GM19328 (cell line): ENCODE data around the gene WDR48.

Experiments used
- ATAC-seq: cut with Tn5 transposase; IDR thresholded peaks from one replicate; pipeline ENCODE4 v1.9.1; 2021; ENCODE audit warnings: mild to moderate bottlenecking, moderate library complexity; ENCODE audit not compliant: unreplicated experiment

Gene WDR48

GRCh38 chr3:39118931-39119660 is 67.3 kb downstream of the WDR48 start:
- no peak for ATAC-seq

- no peak for ATAC-seq
These were observed 69.8 kb downstream of the WDR48 start for GRCh38 chr3:39121621-39122020.

- ATAC-seq, result peak; percentile 74
These were observed 71.0 kb downstream of the WDR48 start for GRCh38 chr3:39122813-39123212.

- no peak for ATAC-seq
These were observed 73.3 kb downstream of the WDR48 start for GRCh38 chr3:39124876-39125840.

DNA sequence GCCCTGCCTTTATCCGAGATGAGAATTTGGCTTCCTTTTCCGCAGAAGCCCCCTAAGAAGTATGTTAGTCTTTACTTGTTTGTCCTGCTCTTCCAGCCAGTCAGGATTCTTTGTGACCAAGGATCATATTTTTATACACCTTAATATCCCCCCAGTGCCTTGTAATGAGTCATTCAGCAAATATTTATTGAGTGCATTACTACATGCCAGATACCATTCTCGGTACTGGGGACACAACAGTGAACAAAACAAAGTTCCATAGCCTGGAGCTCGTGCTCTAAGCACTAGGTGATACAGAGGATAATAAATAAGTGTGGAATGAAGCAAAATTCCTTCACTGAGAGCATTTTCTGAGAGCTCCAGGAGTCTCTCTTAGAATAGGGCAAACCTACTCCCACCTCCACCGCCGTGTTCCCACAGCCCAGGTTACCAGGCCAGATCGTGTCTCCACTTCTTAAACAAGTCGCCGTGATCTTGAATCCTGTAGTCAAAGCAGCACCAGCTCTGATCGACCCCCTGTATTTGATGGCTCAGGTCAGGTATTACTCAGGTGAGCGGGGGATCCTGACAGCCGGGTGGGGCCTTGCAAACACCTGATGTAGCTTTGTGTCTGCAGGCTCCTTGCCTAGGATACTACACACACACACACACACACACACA is 74.2 kb downstream of the WDR48 start:
- ATAC-seq, result no peak

DNA sequence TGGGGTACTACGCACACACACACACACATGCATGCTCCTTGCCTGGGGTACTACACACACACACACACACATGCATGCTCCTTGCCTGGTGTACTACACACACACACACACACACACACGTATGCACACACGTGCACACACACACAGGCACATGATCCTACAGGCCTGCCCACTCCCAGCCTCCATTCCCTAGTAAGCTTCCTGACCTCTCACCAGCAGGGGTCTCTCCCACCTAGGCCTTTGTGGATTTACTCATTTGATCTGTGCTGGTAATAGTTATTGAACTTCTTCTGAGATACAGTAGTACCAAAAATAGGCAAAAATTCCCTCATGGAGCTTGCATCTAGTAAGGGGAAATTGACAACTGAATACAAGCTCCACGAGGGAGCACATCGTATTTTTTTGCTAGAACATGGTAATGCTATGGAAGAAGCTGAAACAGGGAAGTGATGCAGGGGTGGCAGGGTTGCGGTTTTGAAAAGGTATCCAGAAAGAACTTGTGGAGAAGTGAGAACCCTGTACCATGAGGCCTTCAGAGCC is 74.8 kb downstream of the WDR48 start:
- ATAC-seq, result no peak

- no peak for ATAC-seq
These were observed 75.6 kb downstream of the WDR48 start for GRCh38 chr3:39127269-39127907.

GRCh38 chr3:39127908-39128304 is 76.1 kb downstream of the WDR48 start:
- ATAC-seq, result no peak

DNA sequence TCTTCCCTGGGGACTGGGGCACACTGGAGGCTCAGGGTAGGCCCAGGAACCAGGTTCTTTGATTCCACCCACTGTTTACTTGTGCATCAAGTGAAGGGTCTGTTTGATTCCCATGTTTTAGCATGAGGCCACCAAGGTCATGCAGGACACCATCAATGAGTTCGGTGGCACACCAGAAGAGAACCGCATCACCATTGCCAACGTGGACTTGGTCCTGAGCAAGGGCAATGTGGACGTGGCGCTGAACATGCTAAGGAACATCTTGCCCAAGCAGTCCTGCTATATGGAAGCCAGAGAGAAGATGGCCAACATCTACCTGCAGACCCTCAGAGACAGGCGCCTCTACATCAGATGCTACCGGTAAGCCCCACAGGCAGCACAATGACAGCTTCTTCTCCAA is 77.1 kb downstream of the WDR48 start:
- ATAC-seq, result no peak

- ATAC-seq, result no peak
These were observed 78.2 kb downstream of the WDR48 start for GRCh38 chr3:39130026-39130425.

DNA sequence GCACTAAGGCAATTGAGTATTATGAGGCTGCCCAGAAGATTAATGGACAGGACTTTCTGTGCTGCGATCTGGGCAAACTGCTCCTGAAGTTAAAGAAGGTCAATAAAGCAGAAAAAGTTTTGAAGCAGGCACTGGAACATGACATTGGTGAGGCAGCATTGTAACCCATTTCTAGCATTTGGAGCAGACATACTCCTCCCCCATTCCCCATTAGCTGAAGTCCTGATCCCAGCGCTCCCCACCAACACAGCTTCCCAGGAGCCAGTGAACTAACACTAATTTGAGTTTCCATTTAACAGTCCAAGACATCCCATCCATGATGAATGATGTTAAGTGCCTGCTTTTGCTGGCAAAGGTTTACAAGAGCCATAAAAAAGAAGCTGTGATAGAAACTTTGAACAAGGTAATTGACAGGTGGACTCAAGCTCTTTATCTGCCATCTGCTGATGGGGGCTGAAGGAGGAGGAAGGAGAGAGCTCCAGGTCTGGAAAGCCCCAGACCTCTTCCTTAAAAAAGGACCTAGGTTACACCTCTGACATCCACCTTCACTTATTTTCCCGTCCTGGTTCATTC is 79.0 kb downstream of the WDR48 start:
- ATAC-seq, result no peak

DNA sequence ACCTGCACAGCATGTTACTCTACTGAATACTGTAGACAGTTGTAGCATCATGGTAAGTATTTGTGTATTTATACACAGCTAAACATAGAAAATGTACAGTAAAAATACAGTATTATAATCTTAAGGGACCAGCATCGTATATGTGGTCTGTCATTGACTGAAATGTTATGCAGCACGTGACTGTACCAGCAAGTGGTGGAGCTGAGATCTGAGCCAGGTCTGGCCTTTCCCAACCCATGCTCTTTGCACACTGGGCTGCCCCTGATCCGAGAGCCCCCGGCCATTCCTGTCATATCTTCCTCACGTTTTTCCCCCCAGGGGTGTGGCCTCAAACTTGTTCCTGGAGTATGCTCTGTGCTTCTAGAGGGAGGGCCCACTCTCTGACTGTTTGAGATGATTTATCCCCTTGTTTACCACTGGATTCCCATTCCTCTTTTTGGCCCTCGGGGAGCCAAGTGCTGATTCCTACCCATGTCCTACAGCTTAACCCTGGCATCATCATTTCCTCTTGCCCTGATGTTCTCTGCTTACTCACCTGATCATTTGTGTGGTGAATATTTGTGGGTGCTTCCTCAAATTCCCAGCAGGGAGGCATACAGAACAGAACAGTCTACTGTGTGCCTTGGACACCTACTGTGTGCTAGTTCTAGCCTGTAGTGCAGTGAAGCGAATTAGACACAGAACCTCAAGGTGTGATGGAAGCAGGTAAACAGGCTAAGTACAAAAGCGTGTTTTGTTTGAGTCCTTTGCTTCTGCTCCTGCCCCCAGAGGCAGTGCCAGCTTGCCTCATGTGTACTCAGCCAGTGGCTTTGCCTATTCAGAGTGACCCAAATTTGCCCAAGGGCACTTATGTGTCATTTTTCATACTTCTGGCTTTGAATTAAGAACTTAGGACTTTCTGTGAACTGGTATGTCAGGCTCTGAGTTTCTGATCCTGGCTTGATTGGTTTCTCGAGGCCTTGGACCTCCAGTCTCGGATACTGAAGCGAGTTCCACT is 80.6 kb downstream of the WDR48 start:
- ATAC-seq, result no peak

DNA sequence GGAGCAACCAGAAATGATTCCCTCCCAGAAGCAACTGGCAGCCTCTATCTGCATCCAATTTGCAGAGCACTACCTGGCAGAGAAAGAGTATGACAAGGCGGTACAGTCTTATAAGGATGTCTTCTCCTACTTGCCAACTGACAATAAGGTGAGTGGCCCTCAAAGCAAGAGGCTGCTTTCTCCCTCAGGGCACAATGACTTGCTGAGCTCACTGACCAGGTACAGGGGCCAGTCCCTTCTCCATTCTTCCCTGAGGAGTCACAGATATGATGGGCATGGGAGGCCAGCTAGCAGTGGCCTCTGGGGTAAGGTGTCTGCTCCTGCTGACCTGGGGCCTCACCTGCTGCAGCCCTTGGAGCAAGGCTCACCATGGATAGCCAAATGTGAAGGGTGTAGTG is 81.3 kb downstream of the WDR48 start:
- ATAC-seq, result no peak

GRCh38 chr3:39133822-39134221 is 82.0 kb downstream of the WDR48 start:
- no peak for ATAC-seq

DNA sequence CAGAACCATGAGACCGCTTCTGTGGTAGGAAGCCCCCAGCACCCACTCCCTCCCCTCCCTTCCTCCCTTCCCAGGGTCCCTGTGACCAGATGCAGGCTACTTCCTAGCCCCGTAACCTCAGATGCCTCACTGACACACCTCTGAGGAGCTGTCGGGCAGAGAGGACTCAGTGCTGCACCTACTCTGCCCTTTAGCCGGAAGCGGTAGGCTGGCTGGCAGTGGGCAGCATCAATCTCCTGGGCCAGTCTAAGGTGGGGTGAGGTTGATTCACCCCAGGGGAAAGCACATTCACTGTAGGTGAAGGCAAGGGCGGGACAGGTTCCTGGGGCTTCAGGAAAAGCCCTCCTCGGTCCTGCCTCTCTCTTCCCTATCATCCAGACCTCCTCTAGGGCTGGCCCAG is 82.5 kb downstream of the WDR48 start:
- no peak for ATAC-seq

DNA sequence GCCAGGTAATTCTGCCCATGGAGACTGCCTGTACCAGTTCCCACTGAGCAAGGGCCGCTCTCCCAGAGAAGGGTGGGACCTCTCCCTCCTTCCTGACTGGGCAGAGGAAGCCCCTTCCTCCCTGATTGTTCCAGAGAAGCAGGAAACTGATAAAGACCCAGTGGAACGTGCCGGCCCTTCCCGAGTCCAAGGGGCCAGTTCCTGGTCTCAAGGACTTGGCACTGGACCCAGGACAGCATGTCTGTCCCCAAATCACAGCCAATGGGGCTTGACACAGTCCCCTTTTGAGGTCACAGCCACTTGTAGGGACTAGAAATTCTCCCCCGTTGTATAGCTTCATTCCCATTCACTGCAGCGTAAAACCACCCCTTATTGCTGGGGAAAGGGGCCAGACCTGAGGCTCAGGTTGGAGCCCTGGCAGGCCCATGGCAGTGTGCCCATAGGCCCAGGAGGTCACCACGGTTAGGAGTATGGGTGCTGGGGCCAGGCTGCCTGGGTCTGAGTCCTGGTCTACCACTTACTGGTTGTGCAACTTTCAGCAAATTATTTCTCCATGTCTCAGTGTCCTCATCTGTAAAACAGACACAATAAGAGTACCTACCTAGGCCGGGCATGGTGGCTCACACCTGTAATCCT is 83.5 kb downstream of the WDR48 start:
- no peak for ATAC-seq

DNA sequence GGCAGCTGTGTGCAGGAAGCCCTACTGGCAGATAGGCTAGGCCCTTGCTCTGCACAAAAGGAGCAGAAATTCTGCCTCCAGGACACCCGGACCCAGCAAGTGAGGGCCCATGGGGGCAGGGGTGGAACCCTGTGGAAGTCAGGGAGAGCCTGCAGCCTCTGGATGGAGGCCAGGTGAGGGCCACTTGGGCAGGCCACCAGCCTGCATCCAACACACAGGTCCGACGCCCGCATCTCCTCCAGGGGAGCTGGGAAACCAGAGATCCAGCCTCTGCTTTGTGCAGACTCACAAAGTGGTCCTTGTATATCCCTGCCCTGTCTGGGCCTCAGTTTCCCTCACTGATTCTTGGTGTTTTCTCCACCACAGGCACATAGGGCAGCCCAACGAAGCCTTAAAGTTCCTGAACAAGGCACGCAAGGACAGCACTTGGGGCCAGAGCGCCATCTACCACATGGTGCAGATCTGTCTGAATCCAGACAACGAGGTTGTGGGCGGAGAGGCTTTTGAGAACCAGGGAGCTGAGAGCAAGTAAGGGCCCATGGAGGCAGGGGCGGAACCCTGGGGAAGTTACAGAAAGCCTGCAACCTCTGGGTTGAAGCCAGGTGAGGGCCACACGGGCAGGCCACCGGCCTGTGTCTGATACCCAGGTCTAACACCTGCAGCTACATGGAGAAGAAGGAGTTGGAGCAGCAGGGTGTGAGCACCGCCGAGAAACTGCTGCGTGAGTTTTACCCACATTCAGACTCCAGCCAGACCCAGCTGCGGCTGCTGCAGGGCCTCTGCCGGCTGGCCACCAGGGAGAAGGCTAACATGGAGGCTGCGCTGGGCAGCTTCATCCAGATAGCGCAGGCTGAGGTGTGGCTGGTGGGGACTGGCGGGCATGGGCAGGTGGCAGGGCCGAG is 85.0 kb downstream of the WDR48 start:
- ATAC-seq, result no peak

GRCh38 chr3:39137435-39137936 is 85.7 kb downstream of the WDR48 start:
- no peak for ATAC-seq
